Fibroblast of the aortic adventitia (primary cell): ENCODE results near the gene RASAL3. TPM values are rescaled to one million over a fixed set of nuclear protein-coding genes. Genes with fewer than 3 reads are reported as not detected.
A peak's percentile ranks its signal among the peaks of the same experiment; 100 is the strongest.

ENCODE experiments used
- DNase-seq: peaks from one replicate; pipeline ENCODE4 v3.0.0-alpha.2; 2010; ENCODE audit warnings: low read depth
- H3K4me3 ChIP-seq: 2 replicates; pipeline ENCODE4 v1.5.1; 2011; ENCODE audit warnings: low read depth, mild to moderate bottlenecking, control low read depth, low read length, moderate library complexity
- CTCF ChIP-seq: IDR thresholded peaks from 2 replicates; pipeline ENCODE4 v1.5.1; 2011; ENCODE audit warnings: mild to moderate bottlenecking, low read length, control low read depth, inconsistent platforms; ENCODE audit not compliant: insufficient read depth
- total RNA-seq: library from RNA; depleted of rRNA; stranded (reverse); fragments of >200 nt; gene quantifications from 2 replicates; pipeline ENCODE4 v1.2.3, GENCODE V29; 2012; ENCODE audit warnings: low replicate concordance

RASAL3 gene
- total RNA-seq, 1 donor = not detected

- no peak for TF ChIP-seq CTCF
Measured at GRCh38 chr19:15456871-15457700, 7.3 kb downstream of the RASAL3 start.

GRCh38 chr19:15456441-15456840 is 7.9 kb downstream of the RASAL3 start:
- no peak for TF ChIP-seq CTCF
- DNase-seq = no peak
- H3K4me3 ChIP-seq = no peak overlapping the region

More at GRCh38 chr19:15456871-15457700, 7.3 kb downstream of the RASAL3 start:
- no peak overlapping the region for H3K4me3 ChIP-seq
- DNase-seq = no peak

GRCh38 chr19:15455996-15456395 is 8.3 kb downstream of the RASAL3 start:
- DNase-seq = no peak
- no peak for TF ChIP-seq CTCF

GRCh38 chr19:15453906-15454860 is 10.2 kb downstream of the RASAL3 start:
- TF ChIP-seq CTCF = peak; percentile 33
- no peak for DNase-seq
- no peak overlapping the region for H3K4me3 ChIP-seq

More at GRCh38 chr19:15455996-15456395, 8.3 kb downstream of the RASAL3 start:
- no peak overlapping the region for H3K4me3 ChIP-seq

GRCh38 chr19:15453091-15453578 is 11.2 kb downstream of the RASAL3 start:
- H3K4me3 ChIP-seq = peak overlapping the region; percentile 56
- DNase-seq = no peak
- peak; percentile 27 for TF ChIP-seq CTCF
